ENCODE data around the gene SORBS2. TPM values are rescaled to one million over a fixed set of nuclear protein-coding genes. Genes with fewer than 3 reads are reported as not detected.

Gene SORBS2
- polyA plus RNA-seq, 2 of the 4 experiments (the other 2 are of a cell fraction): 0.23 to 0.90 TPM

- no peak for FAIRE-seq
- CTCF ChIA-PET: no interaction called here
- no peak for ATAC-seq
- DNase-seq (ENCODE audit: low read depth in 1 of 2, low spot score in 1 of 2): no peak
- Histone ChIP-seq H3K27ac (no peak overlapping the region), H3K9me3 (no peaks in the 10 kb centered on the region), H3K4me1 (no peaks in the 10 kb centered on the region), H3K4me3 (no peak overlapping the region), H3K4me2 (no peak overlapping the region)
- TF ChIP-seq ZFP36 (IDR thresholded peaks at IDR 0.05; ENCODE audit: borderline replicate concordance, partially characterized antibody): no peak
- TF ChIP-seq, protein P1, sequence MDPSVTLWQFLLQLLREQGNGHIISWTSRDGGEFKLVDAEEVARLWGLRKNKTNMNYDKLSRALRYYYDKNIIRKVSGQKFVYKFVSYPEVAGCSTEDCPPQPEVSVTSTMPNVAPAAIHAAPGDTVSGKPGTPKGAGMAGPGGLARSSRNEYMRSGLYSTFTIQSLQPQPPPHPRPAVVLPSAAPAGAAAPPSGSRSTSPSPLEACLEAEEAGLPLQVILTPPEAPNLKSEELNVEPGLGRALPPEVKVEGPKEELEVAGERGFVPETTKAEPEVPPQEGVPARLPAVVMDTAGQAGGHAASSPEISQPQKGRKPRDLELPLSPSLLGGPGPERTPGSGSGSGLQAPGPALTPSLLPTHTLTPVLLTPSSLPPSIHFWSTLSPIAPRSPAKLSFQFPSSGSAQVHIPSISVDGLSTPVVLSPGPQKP (IDR thresholded peaks at IDR 0.05; ENCODE audit: low read depth, low read length): no peak
- TF ChIP-seq JUNB (IDR thresholded peaks at IDR 0.05): no peak
- no peak for TF ChIP-seq RAD21 (conservative IDR thresholded peaks at IDR 0.05 in 1 of 2, IDR thresholded peaks at IDR 0.05 in 1 of 2)
- TF ChIP-seq, protein P2, sequence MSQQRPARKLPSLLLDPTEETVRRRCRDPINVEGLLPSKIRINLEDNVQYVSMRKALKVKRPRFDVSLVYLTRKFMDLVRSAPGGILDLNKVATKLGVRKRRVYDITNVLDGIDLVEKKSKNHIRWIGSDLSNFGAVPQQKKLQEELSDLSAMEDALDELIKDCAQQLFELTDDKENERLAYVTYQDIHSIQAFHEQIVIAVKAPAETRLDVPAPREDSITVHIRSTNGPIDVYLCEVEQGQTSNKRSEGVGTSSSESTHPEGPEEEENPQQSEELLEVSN (IDR thresholded peaks at IDR 0.05; ENCODE audit: borderline replicate concordance, low read depth): no peak
- no peak for TF ChIP-seq ZC3H11A (IDR thresholded peaks at IDR 0.05)
- TF ChIP-seq MAZ (IDR thresholded peaks at IDR 0.05; ENCODE audit: borderline replicate concordance, low read depth, low read length): no peak
- TF ChIP-seq MYC (IDR thresholded peaks at IDR 0.05; ENCODE audit: borderline replicate concordance, low read length): no peak
- TF ChIP-seq ZNF302 (CRISPR knock-in tag; IDR thresholded peaks at IDR 0.05): no peak
- no peak for TF ChIP-seq KDM5A (IDR thresholded peaks at IDR 0.05)
- TF ChIP-seq EHMT2 (IDR thresholded peaks at IDR 0.05; ENCODE audit: low read depth): no peak
- TF ChIP-seq, protein P3, sequence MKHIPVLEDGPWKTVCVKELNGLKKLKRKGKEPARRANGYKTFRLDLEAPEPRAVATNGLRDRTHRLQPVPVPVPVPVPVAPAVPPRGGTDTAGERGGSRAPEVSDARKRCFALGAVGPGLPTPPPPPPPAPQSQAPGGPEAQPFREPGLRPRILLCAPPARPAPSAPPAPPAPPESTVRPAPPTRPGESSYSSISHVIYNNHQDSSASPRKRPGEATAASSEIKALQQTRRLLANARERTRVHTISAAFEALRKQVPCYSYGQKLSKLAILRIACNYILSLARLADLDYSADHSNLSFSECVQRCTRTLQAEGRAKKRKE (CRISPR knock-in tag; IDR thresholded peaks at IDR 0.05; ENCODE audit: low read depth): no peak
- TF ChIP-seq ESRRA (IDR thresholded peaks at IDR 0.05; ENCODE audit: borderline replicate concordance, low read length): no peak
- no peak for TF ChIP-seq HEYL (CRISPR knock-in tag; IDR thresholded peaks at IDR 0.05)
- TF ChIP-seq RARB (CRISPR knock-in tag; IDR thresholded peaks at IDR 0.05): no peak
- 75% methylated on average over 4 of the region's 4 CpGs for WGBS (ENCODE audit: missing lambda C conversion rate)
- POLR2A ChIA-PET: no interaction called here
These were observed 2.4 kb downstream of the SORBS2 start for GRCh38 chr4:185809533-185810071.

DNA sequence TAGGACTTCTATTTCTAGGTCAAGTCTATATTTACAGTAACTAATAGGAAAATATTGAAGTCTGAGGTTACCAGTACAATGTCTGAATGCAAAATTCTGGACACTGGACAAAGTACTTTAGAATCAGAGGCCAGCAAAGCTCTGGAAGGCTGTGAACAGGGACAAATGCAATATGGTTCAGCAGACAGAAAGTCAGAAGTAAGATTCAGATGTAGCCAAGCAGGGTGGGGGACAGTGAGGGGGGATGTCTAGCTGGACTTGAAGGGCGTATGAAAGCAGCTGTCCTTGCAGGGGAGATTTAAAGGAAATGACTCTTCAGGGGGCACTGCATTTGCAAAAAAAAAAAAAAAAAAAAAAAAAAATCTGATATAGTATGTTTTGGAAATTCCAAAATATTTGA, 2.9 kb downstream of the SORBS2 start:
- TF ChIP-seq FOSB (CRISPR knock-in tag; IDR thresholded peaks at IDR 0.05): no peak
- TF ChIP-seq, protein P1 (IDR thresholded peaks at IDR 0.05; ENCODE audit: low read depth, low read length): no peak
- TF ChIP-seq PBX3 (IDR thresholded peaks at IDR 0.05): no peak
- FAIRE-seq (no peak), DNase-seq (ENCODE audit: low read depth in 1 of 2, low spot score in 1 of 2) (no peak), ATAC-seq (no peak)
- no peak overlapping the region for H3K4me3 ChIP-seq
- no peaks in the 10 kb centered on the region for H3K4me1 ChIP-seq
- H3K27ac ChIP-seq: no peak overlapping the region
- no peaks in the 10 kb centered on the region for H3K9me3 ChIP-seq
- H3K4me2 ChIP-seq: no peak overlapping the region
- ChIA-PET CTCF (no interaction called here), POLR2A (no interaction called here)
- WGBS (ENCODE audit: missing lambda C conversion rate): 75% methylated on average over 1 of the region's 1 CpG

DNA sequence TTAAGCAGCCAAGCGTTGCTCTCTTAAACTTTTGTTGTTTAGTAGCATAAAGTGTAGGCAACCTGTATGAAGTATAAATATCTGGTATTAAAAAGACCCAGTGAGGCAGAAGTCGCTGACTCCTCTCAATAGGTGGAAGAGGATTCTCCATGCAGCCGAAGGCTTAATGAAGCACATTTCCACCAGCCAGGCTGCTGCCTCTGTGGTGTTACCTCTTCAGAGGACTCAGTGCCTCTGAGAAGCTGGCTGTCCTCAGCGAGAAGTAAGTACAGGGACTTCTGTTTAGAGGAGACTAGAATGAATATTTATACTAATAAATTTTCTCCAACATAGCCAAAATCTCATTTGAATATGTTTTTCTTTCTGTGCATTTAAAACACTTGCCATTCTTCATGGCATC, 6.0 kb downstream of the SORBS2 start:
- no peak for FAIRE-seq
- CTCF ChIA-PET: no interaction called here
- WGBS (ENCODE audit: missing lambda C conversion rate): 74% methylated on average over 4 of the region's 4 CpGs

More for the DNA sequence above, 6.0 kb downstream of the SORBS2 start:
- no peaks in the 10 kb centered on the region for H3K4me1 ChIP-seq
- no peak for TF ChIP-seq RCOR1 (IDR thresholded peaks at IDR 0.05; ENCODE audit: low read depth, low read length)
- no peak for TF ChIP-seq ZNF302 (CRISPR knock-in tag; IDR thresholded peaks at IDR 0.05)
- TF ChIP-seq PHF8 (IDR thresholded peaks at IDR 0.05; ENCODE audit: borderline replicate concordance, low read depth): no peak
- ATAC-seq (no peak), DNase-seq (ENCODE audit: low read depth in 1 of 2, low spot score in 1 of 2) (no peak)
- no peak overlapping the region for H3K4me2 ChIP-seq
- no peak overlapping the region for H3K4me3 ChIP-seq
- no peaks in the 10 kb centered on the region for H3K9me3 ChIP-seq
- H3K27ac ChIP-seq: no peak overlapping the region
- POLR2A ChIA-PET: no interaction called here
